SK-N-SH (cell line): ENCODE measurements around the gene MLLT11. TPM values are rescaled to one million over a fixed set of nuclear protein-coding genes. Genes with fewer than 3 reads are reported as not detected.
A peak's percentile ranks its signal among the peaks of the same experiment; 100 is the strongest.

Experiments
- CTCF ChIA-PET: fragments of 300-600, 350-600 bp; formaldehyde crosslinking; extraction: SDS; loops from one replicate; lab custom pipeline; 2021; lab: Yijun Ruan, JAX
- POLR2A ChIA-PET: fragments of 350-600 bp; sonication (Branson Sonifier 250); formaldehyde crosslinking; extraction: SDS; loops from one replicate; lab custom pipeline; 2020; ENCODE audit warnings: antibody characterized with exemption, inconsistent platforms; lab: Yijun Ruan, JAX
- DNase-seq: peaks from one replicate; pipeline ENCODE4 v3.0.0; 2012
- H2AFZ ChIP-seq: fragments of 200-600 bp; sonication (generic); 2 replicates; pipeline ENCODE4 v1.8.1; 2016; ENCODE audit warnings: antibody characterized with exemption, mild to moderate bottlenecking, low read depth
- H3F3A ChIP-seq: fragments of 200-600 bp; sonication (generic); replicated peaks from 2 replicates; pipeline ENCODE3; 2016; ENCODE audit warnings: antibody characterized with exemption, mild to moderate bottlenecking; ENCODE audit not compliant: insufficient read depth
- H3K27ac ChIP-seq, 2 experiments: fragments of 200-500 bp in 1 of 2; fragments of 200-600 bp in 1 of 2; sonication (Bioruptor generic) in 1 of 2; sonication (generic), shearing (Covaris generic) in 1 of 2; 2 replicates each; pipeline versions ENCODE4 v1.5.1 to v1.6.1; 2014 to 2016; ENCODE audit warnings: low read depth in 2 of 2, inconsistent platforms in 1 of 2, low read length in 1 of 2, mild to moderate bottlenecking in 1 of 2, mixed read lengths in 1 of 2
- H3K27me3 ChIP-seq: fragments of 200-600 bp; sonication (generic), shearing (Covaris generic); 2 replicates; pipeline ENCODE4 v1.6.1; 2016; ENCODE audit warnings: mixed run types; ENCODE audit not compliant: insufficient read depth
- H3K36me3 ChIP-seq, 2 experiments: fragments of 200-500 bp in 1 of 2; fragments of 200-600 bp in 1 of 2; sonication (Bioruptor generic) in 1 of 2; sonication (generic) in 1 of 2; replicated peaks in 1 of 2; 2 replicates each; pipeline versions ENCODE3 to v1.5.1; 2014 to 2016; ENCODE audit warnings: low read length in 1 of 2, mild to moderate bottlenecking in 1 of 2; ENCODE audit not compliant: insufficient read depth in 2 of 2, control insufficient read depth in 1 of 2
- H3K4me1 ChIP-seq, 2 experiments: fragments of 200-500 bp in 1 of 2; fragments of 200-600 bp in 1 of 2; sonication (Bioruptor generic) in 1 of 2; sonication (generic), shearing (Covaris generic) in 1 of 2; 2 replicates each; pipeline versions ENCODE4 v1.5.1 to v1.6.1; 2014 to 2016; ENCODE audit warnings: low read depth in 1 of 2, low read length in 1 of 2, mixed run types in 1 of 2; ENCODE audit not compliant: insufficient read depth in 2 of 2, control insufficient read depth in 1 of 2
- H3K4me2 ChIP-seq: fragments of 200-600 bp; sonication (generic), shearing (Covaris generic); 2 replicates; pipeline ENCODE4 v1.6.1; 2017; ENCODE audit warnings: mixed run types
- H3K4me3 ChIP-seq, 2 experiments: fragments of 200-500 bp in 1 of 2; fragments of 200-600 bp in 1 of 2; sonication (Bioruptor generic) in 1 of 2; sonication (generic), shearing (Covaris generic) in 1 of 2; 2 replicates each; pipeline versions ENCODE4 v1.5.1 to v1.8.1; 2014 to 2016; ENCODE audit warnings: low read depth in 2 of 2, inconsistent platforms in 1 of 2, low read length in 1 of 2, mild to moderate bottlenecking in 1 of 2, mixed read lengths in 1 of 2, moderate library complexity in 1 of 2
- H3K79me2 ChIP-seq: fragments of 200-600 bp; sonication (generic); 2 replicates; pipeline ENCODE4 v1.8.1; 2017; ENCODE audit warnings: mild to moderate bottlenecking; ENCODE audit not compliant: insufficient read depth
- H3K9ac ChIP-seq: fragments of 200-600 bp; sonication (generic); 2 replicates; pipeline ENCODE4 v1.6.1; 2017; ENCODE audit warnings: mixed run types
- H3K9me2 ChIP-seq: fragments of 200-600 bp; sonication (generic); 2 replicates; pipeline ENCODE4 v1.6.1; 2017; ENCODE audit warnings: mixed run types
- H3K9me3 ChIP-seq: fragments of 200-600 bp; sonication (generic); 2 replicates; pipeline ENCODE4 v1.6.1; 2017; ENCODE audit warnings: mixed run types, mild to moderate bottlenecking, moderate library complexity
- H4K20me1 ChIP-seq: fragments of 200-600 bp; sonication (generic); 2 replicates; pipeline ENCODE4 v1.6.1; 2017; ENCODE audit warnings: mild to moderate bottlenecking, mixed run types; ENCODE audit not compliant: insufficient read depth
- CHD2 ChIP-seq: fragments of 150-350 bp; IDR thresholded peaks from 2 replicates; pipeline ENCODE4 v1.6.1; 2018; ENCODE audit warnings: low read length; ENCODE audit not compliant: partially characterized antibody
- ELF1 ChIP-seq: IDR thresholded peaks from 2 replicates; pipeline ENCODE4 v1.4.0; 2012
- EP300 ChIP-seq, 2 experiments: IDR thresholded peaks; 2 replicates each; pipeline versions ENCODE4 v1.4.0 to v1.6.1; 2012; ENCODE audit warnings: borderline replicate concordance in 1 of 2, low read depth in 1 of 2, low read length in 1 of 2
- GABPA ChIP-seq: IDR thresholded peaks from 2 replicates; pipeline ENCODE4 v1.4.0; 2012; ENCODE audit warnings: low read depth, mild to moderate bottlenecking
- JUND ChIP-seq: IDR thresholded peaks from 2 replicates; pipeline ENCODE4 v1.4.0; 2012
- NRF1 ChIP-seq: IDR thresholded peaks from 2 replicates; pipeline ENCODE4 v1.6.1; 2012; ENCODE audit warnings: low read depth, mild to moderate bottlenecking, low read length
- POLR2AphosphoS5 ChIP-seq: IDR thresholded peaks from 2 replicates; pipeline ENCODE4 v1.6.1; 2012; ENCODE audit warnings: low read depth, low read length
- RAD21 ChIP-seq: IDR thresholded peaks from 2 replicates; pipeline ENCODE4 v1.6.1; 2012; ENCODE audit warnings: mild to moderate bottlenecking, low read length
- RCOR1 ChIP-seq: fragments of 150-350 bp; IDR thresholded peaks from 2 replicates; pipeline ENCODE4 v1.6.1; 2017; ENCODE audit warnings: antibody characterized with exemption, low read length
- YY1 ChIP-seq: IDR thresholded peaks from 2 replicates; pipeline ENCODE4 v1.4.0; 2012; ENCODE audit warnings: low read depth, mild to moderate bottlenecking
- WGBS: methylation state at CpG from one replicate; pipeline ENCODE4 v1.1.6; 2017; ENCODE audit warnings: low lambda C conversion rate; 5-methylcytosine and 5-hydroxymethylcytosine counted together
- polyA plus RNA-seq, 3 experiments: library from polyadenylated mRNA; depleted of rRNA; stranded (reverse); fragments of >200 nt; gene quantifications; 2 replicates each; pipeline ENCODE4 v1.2.3, GENCODE V29; 2012
- TF ChIP-seq, protein P1 (sequence below): IDR thresholded peaks from 2 replicates; pipeline ENCODE4 v1.4.0; 2012; ENCODE audit warnings: low read depth, borderline replicate concordance
- TF ChIP-seq, protein P2 (sequence below): IDR thresholded peaks from 2 replicates; pipeline ENCODE4; 2012

Gene MLLT11
- polyA plus RNA-seq, 1 of the 3 experiments (the other 2 are of a cell fraction) = 26.7 TPM

DNA sequence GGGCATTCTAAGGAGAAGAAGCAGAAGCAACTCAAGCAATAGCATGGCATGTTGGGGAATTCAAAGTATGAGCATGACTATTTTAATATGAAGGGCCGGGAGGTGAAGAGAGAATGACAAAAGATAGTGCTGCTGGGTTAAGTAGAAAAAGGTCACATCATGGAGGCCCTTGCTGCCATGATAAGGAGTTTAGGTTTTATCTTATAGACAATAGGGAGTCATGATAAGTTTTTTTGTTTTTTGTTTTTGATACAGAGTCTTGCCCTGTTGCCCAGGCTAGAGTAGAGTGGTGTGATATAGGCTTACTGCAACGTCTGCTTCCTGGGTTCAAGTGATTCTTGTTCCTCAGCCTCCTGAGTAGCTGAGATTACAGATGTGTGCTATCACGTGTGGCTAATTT lies 20.7 kb upstream of the MLLT11 start (continued):
- TF ChIP-seq, protein P1, sequence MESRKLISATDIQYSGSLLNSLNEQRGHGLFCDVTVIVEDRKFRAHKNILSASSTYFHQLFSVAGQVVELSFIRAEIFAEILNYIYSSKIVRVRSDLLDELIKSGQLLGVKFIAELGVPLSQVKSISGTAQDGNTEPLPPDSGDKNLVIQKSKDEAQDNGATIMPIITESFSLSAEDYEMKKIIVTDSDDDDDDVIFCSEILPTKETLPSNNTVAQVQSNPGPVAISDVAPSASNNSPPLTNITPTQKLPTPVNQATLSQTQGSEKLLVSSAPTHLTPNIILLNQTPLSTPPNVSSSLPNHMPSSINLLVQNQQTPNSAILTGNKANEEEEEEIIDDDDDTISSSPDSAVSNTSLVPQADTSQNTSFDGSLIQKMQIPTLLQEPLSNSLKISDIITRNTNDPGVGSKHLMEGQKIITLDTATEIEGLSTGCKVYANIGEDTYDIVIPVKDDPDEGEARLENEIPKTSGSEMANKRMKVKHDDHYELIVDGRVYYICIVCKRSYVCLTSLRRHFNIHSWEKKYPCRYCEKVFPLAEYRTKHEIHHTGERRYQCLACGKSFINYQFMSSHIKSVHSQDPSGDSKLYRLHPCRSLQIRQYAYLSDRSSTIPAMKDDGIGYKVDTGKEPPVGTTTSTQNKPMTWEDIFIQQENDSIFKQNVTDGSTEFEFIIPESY = no peak
- TF ChIP-seq, all 33 proteins: peak for 0

DNA sequence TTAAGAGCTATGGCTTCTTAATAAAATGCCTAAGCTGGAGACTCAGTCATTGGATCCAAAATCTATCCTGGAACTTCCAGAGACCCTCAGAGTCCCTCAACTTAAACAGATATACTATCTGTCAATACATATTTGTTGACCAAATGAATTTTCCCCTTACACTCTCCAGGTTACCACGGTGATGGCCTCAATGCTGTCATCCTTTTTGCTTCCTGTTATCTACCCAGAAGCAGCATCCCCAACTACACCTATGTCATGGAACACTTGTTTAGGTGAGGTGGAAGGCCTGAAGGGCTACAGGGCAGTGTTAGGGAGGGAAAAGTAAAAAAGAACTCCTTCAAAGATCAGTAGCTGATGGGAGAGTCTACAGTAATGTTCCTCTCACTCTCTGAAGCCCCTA lies 17.0 kb upstream of the MLLT11 start:
- POLR2A ChIA-PET = no interaction called here
- Histone ChIP-seq H3K4me3 (no peak overlapping the region), H2AFZ (no peak overlapping the region), H3K9me3 (no peaks in the 10 kb centered on the region), H3K79me2 (no peaks in the 10 kb centered on the region), H3K9me2 (no peaks in the 10 kb centered on the region), H3F3A (peaks cover 8% of the 10 kb centered on the region), H3K4me1 (peaks cover 0 to 2% of the 10 kb centered on the region in 2 experiments; a peak in 1 of 4 replicates), H3K27ac (no peak overlapping the region), H3K36me3 (no peaks in the 10 kb centered on the region), H3K9ac (no peak overlapping the region), H4K20me1 (no peaks in the 10 kb centered on the region), H3K27me3 (no peaks in the 10 kb centered on the region), H3K4me2 (no peak overlapping the region)
- CTCF ChIA-PET = interaction anchor here (1.3 to 1.9 kb wide), 3 partner anchors 16 to 298 kb away, joined by 4 to 9 read pairs (median 5); partner anchors contain the start of genes CDC42SE1, MINDY1 and MLLT11
- TF ChIP-seq RCOR1 (no peak), POLR2AphosphoS5 (no peak), EP300 (IDR thresholded peaks at IDR 0.05; ENCODE audit: borderline replicate concordance in 1 of 2, low read depth in 1 of 2, low read length in 1 of 2) (no peak), ELF1 (no peak), YY1 (no peak), JUND (no peak)
- TF ChIP-seq, protein P2, sequence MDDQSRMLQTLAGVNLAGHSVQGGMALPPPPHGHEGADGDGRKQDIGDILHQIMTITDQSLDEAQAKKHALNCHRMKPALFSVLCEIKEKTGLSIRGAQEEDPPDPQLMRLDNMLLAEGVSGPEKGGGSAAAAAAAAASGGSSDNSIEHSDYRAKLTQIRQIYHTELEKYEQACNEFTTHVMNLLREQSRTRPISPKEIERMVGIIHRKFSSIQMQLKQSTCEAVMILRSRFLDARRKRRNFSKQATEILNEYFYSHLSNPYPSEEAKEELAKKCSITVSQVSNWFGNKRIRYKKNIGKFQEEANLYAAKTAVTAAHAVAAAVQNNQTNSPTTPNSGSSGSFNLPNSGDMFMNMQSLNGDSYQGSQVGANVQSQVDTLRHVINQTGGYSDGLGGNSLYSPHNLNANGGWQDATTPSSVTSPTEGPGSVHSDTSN = no peak
- no peak for DNase-seq
- WGBS = 95% methylated on average over 1 of the region's 1 CpG

DNA sequence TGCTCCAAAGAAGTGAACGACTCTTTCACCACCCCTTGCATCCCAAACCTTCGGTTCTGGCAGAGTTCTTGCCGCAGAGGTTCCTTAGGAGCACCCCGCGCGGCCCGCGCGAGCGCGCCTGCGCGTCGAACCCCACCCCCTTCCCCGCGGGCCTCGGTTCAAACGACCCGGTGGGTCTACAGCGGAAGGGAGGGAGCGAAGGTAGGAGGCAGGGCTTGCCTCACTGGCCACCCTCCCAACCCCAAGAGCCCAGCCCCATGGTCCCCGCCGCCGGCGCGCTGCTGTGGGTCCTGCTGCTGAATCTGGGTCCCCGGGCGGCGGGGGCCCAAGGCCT lies 12.6 kb upstream of the MLLT11 start, which contains the start of gene C1orf56:
C1orf56 (plus strand) TSS at position 161 of the 334 bp plus-strand sequence; CDS start at position 258, 97 bp downstream.
- no peaks in the 10 kb centered on the region for H4K20me1 ChIP-seq
- H3K4me3 ChIP-seq = peak within 1 kb of the TSS; percentile 73 to 77
- TF ChIP-seq GABPA (peak; percentile 27; the same call in 1 of the 2 replicates), NRF1 (peak; percentile 68; the same call in 1 of the 2 replicates), POLR2AphosphoS5 (peak; percentile 73), CHD2 (no peak), RAD21 (no peak)
- ChIA-PET POLR2A (interaction anchor here (1.2 to 3.5 kb wide), 3 partner anchors 11 to 41 kb away, joined by 3 to 24 read pairs (median 9); partner anchors contain the start of genes CDC42SE1, MINDY1 and MLLT11), CTCF (interaction anchor here (0.7 to 4.4 kb wide), 14 partner anchors 8 to 792 kb away, joined by 3 to 67 read pairs (median 4); partner anchors contain the start of genes BNIPL, CDC42SE1, GABPB2 and MLLT11)
- peak within 1 kb of the TSS; percentile 75 for H3K9ac ChIP-seq
- H3K79me2 ChIP-seq = peaks cover 15% of the 10 kb centered on the region; the same call in 1 of the 2 replicates
- H3K27me3 ChIP-seq = no peaks in the 10 kb centered on the region
- peaks cover 15 to 24% of the 10 kb centered on the region in 2 experiments for H3K36me3 ChIP-seq
- peaks cover 0 to 12% of the 10 kb centered on the region in 2 experiments; a peak in 2 of 4 replicates for H3K4me1 ChIP-seq
- peak; percentile 97 for DNase-seq
- H3K9me2 ChIP-seq = no peaks in the 10 kb centered on the region
- WGBS = under 1% methylated on average over 20 of the region's 29 CpGs
- H3K27ac ChIP-seq = peak within 1 kb of the TSS; percentile 70 to 95
- peak within 1 kb of the TSS; percentile 95 for H3K4me2 ChIP-seq
- H3F3A ChIP-seq = peaks cover 24% of the 10 kb centered on the region
- H3K9me3 ChIP-seq = no peaks in the 10 kb centered on the region
- H2AFZ ChIP-seq = peak within 1 kb of the TSS; percentile 98
